ENCODE measurements around the gene SERPINA12. TPM values are rescaled to one million over a fixed set of nuclear protein-coding genes. Genes with fewer than 3 reads are reported as not detected.

Gene SERPINA12
- total RNA-seq, 4 donors from 2014 or later: 345 to 790 (median 421) TPM

GRCh38 chr14:94545131-94545841 lies 36.0 kb upstream of the SERPINA12 start:
- no peak overlapping the region for H3K4me3 ChIP-seq (ENCODE audit: low read depth, poor library complexity, severe bottlenecking)
- TF ChIP-seq POLR2A (IDR thresholded peaks at IDR 0.05): no peak
- TF ChIP-seq, protein P1, sequence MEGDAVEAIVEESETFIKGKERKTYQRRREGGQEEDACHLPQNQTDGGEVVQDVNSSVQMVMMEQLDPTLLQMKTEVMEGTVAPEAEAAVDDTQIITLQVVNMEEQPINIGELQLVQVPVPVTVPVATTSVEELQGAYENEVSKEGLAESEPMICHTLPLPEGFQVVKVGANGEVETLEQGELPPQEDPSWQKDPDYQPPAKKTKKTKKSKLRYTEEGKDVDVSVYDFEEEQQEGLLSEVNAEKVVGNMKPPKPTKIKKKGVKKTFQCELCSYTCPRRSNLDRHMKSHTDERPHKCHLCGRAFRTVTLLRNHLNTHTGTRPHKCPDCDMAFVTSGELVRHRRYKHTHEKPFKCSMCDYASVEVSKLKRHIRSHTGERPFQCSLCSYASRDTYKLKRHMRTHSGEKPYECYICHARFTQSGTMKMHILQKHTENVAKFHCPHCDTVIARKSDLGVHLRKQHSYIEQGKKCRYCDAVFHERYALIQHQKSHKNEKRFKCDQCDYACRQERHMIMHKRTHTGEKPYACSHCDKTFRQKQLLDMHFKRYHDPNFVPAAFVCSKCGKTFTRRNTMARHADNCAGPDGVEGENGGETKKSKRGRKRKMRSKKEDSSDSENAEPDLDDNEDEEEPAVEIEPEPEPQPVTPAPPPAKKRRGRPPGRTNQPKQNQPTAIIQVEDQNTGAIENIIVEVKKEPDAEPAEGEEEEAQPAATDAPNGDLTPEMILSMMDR (IDR thresholded peaks at IDR 0.05): no peak
- DNase-seq (ENCODE audit: low spot score in 2 of 2): peak in 1 of 2 donors; percentile 84
- intact Hi-C loops (cut with DNase I; ENCODE audit: low total_unique reads): loop anchor here (10.0 kb wide), 1 partner anchor 100 kb away; no protein-coding TSS in a partner anchor
- 68 to 74% methylated on average over 15 of the region's 15 CpGs for WGBS, 2 donors

GRCh38 chr14:94544726-94545125 lies 35.5 kb upstream of the SERPINA12 start:
- no peak for TF ChIP-seq POLR2A (IDR thresholded peaks at IDR 0.05)
- TF ChIP-seq, protein P1 (IDR thresholded peaks at IDR 0.05): no peak
- intact Hi-C loops (cut with DNase I; ENCODE audit: low total_unique reads): loop anchor here (10.0 kb wide), 1 partner anchor 100 kb away; no protein-coding TSS in a partner anchor
- DNase-seq (ENCODE audit: low spot score in 2 of 2): no peak

DNA sequence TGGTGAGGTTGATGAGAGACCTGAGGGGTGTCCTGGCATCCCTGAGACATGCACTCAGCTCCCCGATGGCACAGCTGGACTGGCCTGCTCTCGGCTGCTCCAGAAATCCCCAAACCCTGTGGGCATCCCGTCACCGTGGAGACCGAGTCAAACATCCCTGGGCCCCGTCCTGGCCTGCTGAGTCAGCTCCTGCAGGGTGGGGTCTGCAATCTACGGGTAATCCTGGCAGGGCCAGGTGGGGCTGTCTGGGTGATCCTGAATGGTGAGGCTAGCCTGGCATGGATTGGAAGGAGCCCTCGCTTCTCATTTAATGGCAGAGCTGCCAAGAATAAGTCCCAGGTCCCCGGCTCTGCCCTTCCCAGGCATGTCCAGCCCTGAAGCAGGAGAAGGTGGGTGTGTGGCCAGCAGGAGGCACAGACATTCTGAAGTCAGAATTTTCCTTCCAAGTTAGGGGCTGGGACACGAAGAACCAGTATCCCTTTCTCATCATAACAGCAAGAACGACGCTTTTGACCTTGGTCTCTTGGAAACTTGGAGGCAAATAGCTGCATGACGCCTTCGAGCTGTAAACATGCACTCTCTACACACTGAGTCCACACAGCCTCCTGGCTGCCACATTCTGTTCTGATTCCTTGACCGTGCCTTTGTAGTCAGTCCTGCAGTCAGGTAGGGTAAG lies 34.3 kb upstream of the SERPINA12 start:
- TF ChIP-seq, protein P1 (IDR thresholded peaks at IDR 0.05): no peak
- no peak for TF ChIP-seq POLR2A (IDR thresholded peaks at IDR 0.05)
- intact Hi-C loops (cut with DNase I; ENCODE audit: low total_unique reads): loop anchor here (10.0 kb wide), 1 partner anchor 99 kb away; no protein-coding TSS in a partner anchor
- 40 to 66% methylated on average over 12 to 15 of the region's 15 CpGs for WGBS, 2 donors
- no peak overlapping the region for H3K4me3 ChIP-seq (ENCODE audit: low read depth, poor library complexity, severe bottlenecking)
- DNase-seq (ENCODE audit: low spot score in 2 of 2): peak; percentile 44 to 84

More at GRCh38 chr14:94544726-94545125, 35.5 kb upstream of the SERPINA12 start:
- no peak overlapping the region for H3K4me3 ChIP-seq (ENCODE audit: low read depth, poor library complexity, severe bottlenecking)
- 83 to 86% methylated on average over 7 of the region's 7 CpGs for WGBS, 2 donors

DNA sequence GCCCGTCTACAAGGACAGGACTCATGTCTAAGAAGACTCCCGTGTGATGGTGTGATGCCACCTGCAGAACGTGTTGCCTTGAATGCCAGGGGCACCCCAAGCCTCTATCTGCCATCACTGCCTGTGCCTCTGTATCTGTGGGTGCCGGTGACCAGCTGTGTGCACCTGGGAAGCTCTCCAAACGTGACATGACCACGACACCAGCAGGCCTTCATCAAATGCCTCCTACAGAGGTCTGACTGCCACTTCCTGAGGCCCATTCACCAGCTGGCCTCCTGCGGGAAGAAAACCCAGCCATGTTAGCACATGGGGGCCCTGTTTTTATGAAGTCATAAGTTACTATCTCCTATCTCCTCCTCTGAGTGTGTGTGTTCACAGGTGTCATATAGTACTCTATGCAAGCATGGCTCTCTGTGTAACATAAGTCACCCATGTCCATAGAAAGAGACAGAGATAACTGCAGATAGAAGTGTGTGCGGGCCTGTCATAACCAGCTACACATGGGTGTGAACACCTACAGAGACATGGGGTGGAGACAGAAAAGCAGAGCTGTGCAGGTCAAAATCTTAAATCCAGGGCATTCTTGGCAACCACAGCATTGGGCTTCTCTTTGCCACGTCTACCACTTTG lies 33.7 kb upstream of the SERPINA12 start:
- WGBS, 2 donors: 46 to 48% methylated on average over 4 to 8 of the region's 9 CpGs
- no peak overlapping the region for H3K4me3 ChIP-seq (ENCODE audit: low read depth, poor library complexity, severe bottlenecking)

DNA sequence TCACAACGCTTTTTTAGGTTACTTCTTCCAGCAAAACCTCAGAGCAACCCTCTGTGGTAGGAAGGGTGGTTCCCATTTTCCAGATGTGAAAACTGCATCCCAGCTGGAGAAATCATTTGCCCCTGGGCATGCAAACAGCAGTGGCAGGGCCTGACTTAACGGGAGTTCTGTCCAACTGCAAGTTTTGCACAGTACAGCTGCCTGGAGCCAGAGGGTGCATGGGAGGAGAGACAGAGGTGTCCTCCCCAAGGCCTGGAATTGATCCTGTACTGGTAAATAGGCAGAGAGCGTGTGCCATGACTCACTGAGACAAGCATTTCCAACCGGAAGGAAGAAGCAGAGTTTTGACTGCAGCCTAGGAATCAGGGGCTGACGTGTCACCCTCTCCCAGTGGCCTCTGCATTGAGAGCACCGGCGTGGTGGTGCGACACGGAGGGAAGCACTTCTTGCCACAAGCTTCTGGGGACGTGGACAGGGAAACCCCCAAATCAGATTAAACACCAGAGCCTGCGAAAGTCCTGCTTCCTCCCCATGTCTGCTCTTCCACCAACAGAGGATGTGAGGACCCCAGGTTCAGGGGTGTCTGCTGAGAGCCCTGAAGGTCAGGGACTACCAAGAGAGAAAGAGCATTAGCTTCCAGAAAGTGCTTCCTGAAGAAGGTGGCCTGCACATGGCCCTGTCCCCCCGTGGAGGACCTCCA lies 33.0 kb upstream of the SERPINA12 start:
- DNase-seq (ENCODE audit: low spot score in 2 of 2): peak in 1 of 2 donors; percentile 81
- H3K4me3 ChIP-seq (ENCODE audit: low read depth, poor library complexity, severe bottlenecking): no peak overlapping the region
- 57 to 58% methylated on average over 12 of the region's 12 CpGs for WGBS, 2 donors
- intact Hi-C loops (cut with DNase I; ENCODE audit: low total_unique reads): loop anchor here (10.0 kb wide), 1 partner anchor 97 kb away; no protein-coding TSS in a partner anchor
- TF ChIP-seq, protein P1 (IDR thresholded peaks at IDR 0.05): no peak
- no peak for TF ChIP-seq POLR2A (IDR thresholded peaks at IDR 0.05)

More for the DNA sequence above, 33.7 kb upstream of the SERPINA12 start:
- intact Hi-C loops (cut with DNase I; ENCODE audit: low total_unique reads): loop anchor here (10.0 kb wide), 1 partner anchor 98 kb away; no protein-coding TSS in a partner anchor
- DNase-seq (ENCODE audit: low spot score in 2 of 2): peak in 1 of 2 donors; percentile 72
- TF ChIP-seq POLR2A (IDR thresholded peaks at IDR 0.05): no peak
- TF ChIP-seq, protein P1 (IDR thresholded peaks at IDR 0.05): no peak
